SU-DHL-6 (cell line): Measurements from ENCODE around the gene DNAH5.

Experiments
- H2AFZ ChIP-seq: fragments of 200-600 bp; sonication (generic); 2 replicates; pipeline ENCODE4 v1.6.1; 2014; ENCODE audit warnings: low read depth, mild to moderate bottlenecking, moderate library complexity, mixed read lengths, antibody characterized with exemption, low read length; ENCODE audit not compliant: severe bottlenecking
- H3F3A ChIP-seq: fragments of 200-600 bp; shearing (Covaris generic); 2 replicates; pipeline ENCODE4 v1.6.0; 2016; ENCODE audit warnings: antibody characterized with exemption, mild to moderate bottlenecking; ENCODE audit not compliant: insufficient read depth
- H3K27ac ChIP-seq: fragments of 200-600 bp; sonication (generic); 2 replicates; pipeline ENCODE4 v1.5.1; 2016; ENCODE audit warnings: low read depth, mild to moderate bottlenecking, low read length, moderate library complexity, mixed read lengths
- H3K27me3 ChIP-seq: fragments of 200-600 bp; sonication (generic), shearing (Covaris generic); 2 replicates; pipeline ENCODE4 v1.6.0; 2014; ENCODE audit warnings: mild to moderate bottlenecking, low read length
- H3K36me3 ChIP-seq: fragments of 200-600 bp; sonication (generic); 2 replicates; pipeline ENCODE4 v1.6.1; 2014; ENCODE audit warnings: mild to moderate bottlenecking, low read length, mixed read lengths
- H3K4me2 ChIP-seq: fragments of 300-600, 200-600 bp; shearing (Covaris generic), sonication (generic); 2 replicates; pipeline ENCODE4 v1.6.0; 2014; ENCODE audit warnings: low read length, low read depth, mild to moderate bottlenecking; ENCODE audit not compliant: poor library complexity, severe bottlenecking
- H3K4me3 ChIP-seq: fragments of 200-600 bp; sonication (generic); 2 replicates; pipeline ENCODE4 v1.5.1; 2014; ENCODE audit warnings: antibody characterized with exemption, low read length, mild to moderate bottlenecking, mixed read lengths; ENCODE audit not compliant: insufficient read depth, poor library complexity, severe bottlenecking
- H3K79me2 ChIP-seq: fragments of 200-600 bp; sonication (generic); 2 replicates; pipeline ENCODE4 v1.6.1; 2014; ENCODE audit warnings: mild to moderate bottlenecking, low read length, moderate library complexity; ENCODE audit not compliant: insufficient read depth
- H3K9ac ChIP-seq: fragments of 200-600 bp; sonication (generic); 2 replicates; pipeline ENCODE4 v1.7.0; 2014; ENCODE audit warnings: mild to moderate bottlenecking, low read length
- H3K9me2 ChIP-seq: fragments of 200-600 bp; sonication (generic); replicated peaks from 2 replicates; pipeline ENCODE4 v1.6.1; 2014; ENCODE audit warnings: low read length; ENCODE audit not compliant: insufficient read depth
- H3K9me3 ChIP-seq: fragments of 200-600 bp; sonication (generic); 2 replicates; pipeline ENCODE4 v1.6.1; 2014; ENCODE audit warnings: low read length, mixed read lengths; ENCODE audit not compliant: insufficient read depth
- H4K20me1 ChIP-seq: fragments of 200-600 bp; sonication (generic); 2 replicates; pipeline ENCODE4 v1.6.1; 2014; ENCODE audit warnings: low read depth, mild to moderate bottlenecking, antibody characterized with exemption, low read length, moderate library complexity, mixed read lengths
- EZH2phosphoT487 ChIP-seq: fragments of 200-600 bp; sonication (generic), shearing (Covaris generic); conservative IDR thresholded peaks from 2 replicates; pipeline ENCODE4 v1.6.1; 2018; ENCODE audit warnings: mild to moderate bottlenecking, antibody characterized with exemption, low read length, moderate library complexity, mixed read lengths
- TF ChIP-seq, protein P1 (sequence below): fragments of 200-600 bp; sonication (generic); IDR thresholded peaks from one replicate; pipeline ENCODE4 v1.5.1; 2017; ENCODE audit warnings: antibody characterized with exemption, mild to moderate bottlenecking, low read length, moderate library complexity; ENCODE audit not compliant: insufficient read depth, poor library complexity, severe bottlenecking

DNAH5 gene

DNA sequence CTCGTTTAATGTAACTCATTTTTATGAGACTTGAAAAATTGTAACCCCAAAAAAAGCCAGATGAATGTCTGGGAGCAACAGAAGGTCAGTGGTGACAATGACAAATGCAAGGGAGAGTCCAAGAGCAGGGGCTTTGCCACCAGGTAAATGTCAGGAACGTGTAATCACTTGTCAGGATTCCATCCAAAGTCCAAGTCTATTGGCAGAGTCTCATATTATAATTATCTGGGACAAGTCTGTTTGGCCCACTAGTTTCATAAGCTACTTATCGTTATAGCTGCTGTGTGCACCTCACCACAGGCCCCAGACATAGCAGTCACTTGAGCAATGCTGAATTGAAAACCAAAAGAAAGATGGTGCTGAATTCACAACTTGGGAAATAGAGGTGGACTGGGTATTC lies 180.8 kb downstream of the DNAH5 start:
- no peak overlapping the region for H2AFZ ChIP-seq
- no peaks in the 10 kb centered on the region for H3K27me3 ChIP-seq
- H3K9me3 ChIP-seq: no peaks in the 10 kb centered on the region
- no peak overlapping the region for H3K9ac ChIP-seq
- no peak overlapping the region for H3K4me3 ChIP-seq
- no peaks in the 10 kb centered on the region for H4K20me1 ChIP-seq
- H3K79me2 ChIP-seq: no peaks in the 10 kb centered on the region
- H3K9me2 ChIP-seq: no peaks in the 10 kb centered on the region
- no peak overlapping the region for H3K27ac ChIP-seq
- TF ChIP-seq, protein P1, sequence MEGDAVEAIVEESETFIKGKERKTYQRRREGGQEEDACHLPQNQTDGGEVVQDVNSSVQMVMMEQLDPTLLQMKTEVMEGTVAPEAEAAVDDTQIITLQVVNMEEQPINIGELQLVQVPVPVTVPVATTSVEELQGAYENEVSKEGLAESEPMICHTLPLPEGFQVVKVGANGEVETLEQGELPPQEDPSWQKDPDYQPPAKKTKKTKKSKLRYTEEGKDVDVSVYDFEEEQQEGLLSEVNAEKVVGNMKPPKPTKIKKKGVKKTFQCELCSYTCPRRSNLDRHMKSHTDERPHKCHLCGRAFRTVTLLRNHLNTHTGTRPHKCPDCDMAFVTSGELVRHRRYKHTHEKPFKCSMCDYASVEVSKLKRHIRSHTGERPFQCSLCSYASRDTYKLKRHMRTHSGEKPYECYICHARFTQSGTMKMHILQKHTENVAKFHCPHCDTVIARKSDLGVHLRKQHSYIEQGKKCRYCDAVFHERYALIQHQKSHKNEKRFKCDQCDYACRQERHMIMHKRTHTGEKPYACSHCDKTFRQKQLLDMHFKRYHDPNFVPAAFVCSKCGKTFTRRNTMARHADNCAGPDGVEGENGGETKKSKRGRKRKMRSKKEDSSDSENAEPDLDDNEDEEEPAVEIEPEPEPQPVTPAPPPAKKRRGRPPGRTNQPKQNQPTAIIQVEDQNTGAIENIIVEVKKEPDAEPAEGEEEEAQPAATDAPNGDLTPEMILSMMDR: no peak
- no peak for TF ChIP-seq EZH2phosphoT487
- no peaks in the 10 kb centered on the region for H3F3A ChIP-seq
- H3K36me3 ChIP-seq: no peaks in the 10 kb centered on the region
- no peak overlapping the region for H3K4me2 ChIP-seq

DNA sequence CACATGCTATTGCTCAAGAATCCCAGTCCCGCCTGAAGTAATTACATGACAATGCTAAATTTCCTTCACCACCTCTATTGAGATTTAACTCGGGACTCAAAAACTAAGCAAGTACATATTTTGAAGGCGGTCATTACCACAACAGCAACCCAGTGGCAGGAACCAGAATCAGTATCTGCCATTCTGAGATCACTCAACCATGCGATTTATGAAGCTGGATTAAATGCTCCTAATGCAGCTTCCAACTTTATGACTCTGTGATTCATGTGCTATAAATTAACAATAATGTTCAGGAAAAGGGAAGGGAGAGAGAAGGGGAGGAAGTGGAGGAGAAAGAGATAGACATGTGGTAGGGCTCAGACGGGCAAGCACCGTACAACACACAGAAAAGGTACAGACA lies 194.7 kb downstream of the DNAH5 start:
- Histone ChIP-seq H3K36me3 (no peaks in the 10 kb centered on the region), H4K20me1 (no peaks in the 10 kb centered on the region), H3K9me3 (no peaks in the 10 kb centered on the region), H3F3A (no peaks in the 10 kb centered on the region), H3K4me2 (no peak overlapping the region), H3K9ac (no peak overlapping the region), H3K27ac (no peak overlapping the region), H3K27me3 (no peaks in the 10 kb centered on the region), H3K79me2 (no peaks in the 10 kb centered on the region), H2AFZ (no peak overlapping the region), H3K4me3 (no peak overlapping the region), H3K9me2 (no peaks in the 10 kb centered on the region)
- no peak for TF ChIP-seq EZH2phosphoT487
- TF ChIP-seq, protein P1: no peak

DNA sequence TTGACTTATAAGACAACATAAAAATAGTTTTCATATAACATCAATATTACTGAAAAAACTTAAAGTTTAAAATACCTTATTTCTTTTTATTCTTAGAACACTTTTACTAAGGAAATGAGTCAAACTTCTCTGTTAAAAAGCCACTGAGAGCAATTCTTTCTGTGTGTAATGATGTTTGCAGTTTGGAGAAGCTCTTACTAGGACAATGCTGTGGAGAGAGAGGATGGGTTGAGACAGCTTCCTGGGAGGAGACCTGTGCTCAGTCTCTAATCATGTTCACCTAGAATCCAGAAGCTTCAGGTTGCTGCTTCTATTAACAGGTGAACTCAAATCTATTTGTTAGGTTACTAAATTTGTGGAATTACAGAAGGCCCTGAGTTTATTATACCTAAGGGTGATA lies 198.5 kb downstream of the DNAH5 start:
- Histone ChIP-seq H3K27ac (no peak overlapping the region), H3K4me3 (no peak overlapping the region), H4K20me1 (no peaks in the 10 kb centered on the region), H3F3A (no peaks in the 10 kb centered on the region), H3K36me3 (no peaks in the 10 kb centered on the region), H3K9me3 (no peaks in the 10 kb centered on the region), H3K79me2 (no peaks in the 10 kb centered on the region), H3K9ac (no peak overlapping the region), H3K9me2 (no peaks in the 10 kb centered on the region), H3K4me2 (no peak overlapping the region), H3K27me3 (no peaks in the 10 kb centered on the region), H2AFZ (no peak overlapping the region)
- TF ChIP-seq, protein P1: no peak
- TF ChIP-seq EZH2phosphoT487: no peak
